Measurements from ENCODE around the gene ACOX1.

Gene ACOX1

DNA sequence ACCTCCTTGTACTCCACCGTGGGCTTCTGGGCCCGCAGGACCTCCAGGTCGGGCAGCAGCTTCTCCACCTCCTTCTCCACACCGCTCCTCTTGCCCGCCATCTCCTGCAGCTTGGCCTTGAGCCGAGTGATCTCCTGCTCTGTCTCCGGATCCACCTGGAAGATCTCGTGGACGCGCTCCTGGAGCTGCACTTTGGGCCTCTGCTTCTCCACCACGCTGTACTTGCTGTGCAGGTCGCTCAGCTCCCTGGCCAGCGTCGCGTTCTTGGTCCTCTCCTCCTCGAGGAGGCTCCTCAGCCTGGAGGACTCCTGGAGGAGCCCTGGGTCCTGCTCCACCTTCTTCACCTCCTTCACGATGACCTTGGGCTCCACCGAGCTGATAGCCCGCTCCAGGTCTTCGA, 30.5 kb upstream of the ACOX1 start:
- Histone ChIP-seq H3K4me3 (no peak overlapping the region), H3K27ac (no peak overlapping the region)

DNA sequence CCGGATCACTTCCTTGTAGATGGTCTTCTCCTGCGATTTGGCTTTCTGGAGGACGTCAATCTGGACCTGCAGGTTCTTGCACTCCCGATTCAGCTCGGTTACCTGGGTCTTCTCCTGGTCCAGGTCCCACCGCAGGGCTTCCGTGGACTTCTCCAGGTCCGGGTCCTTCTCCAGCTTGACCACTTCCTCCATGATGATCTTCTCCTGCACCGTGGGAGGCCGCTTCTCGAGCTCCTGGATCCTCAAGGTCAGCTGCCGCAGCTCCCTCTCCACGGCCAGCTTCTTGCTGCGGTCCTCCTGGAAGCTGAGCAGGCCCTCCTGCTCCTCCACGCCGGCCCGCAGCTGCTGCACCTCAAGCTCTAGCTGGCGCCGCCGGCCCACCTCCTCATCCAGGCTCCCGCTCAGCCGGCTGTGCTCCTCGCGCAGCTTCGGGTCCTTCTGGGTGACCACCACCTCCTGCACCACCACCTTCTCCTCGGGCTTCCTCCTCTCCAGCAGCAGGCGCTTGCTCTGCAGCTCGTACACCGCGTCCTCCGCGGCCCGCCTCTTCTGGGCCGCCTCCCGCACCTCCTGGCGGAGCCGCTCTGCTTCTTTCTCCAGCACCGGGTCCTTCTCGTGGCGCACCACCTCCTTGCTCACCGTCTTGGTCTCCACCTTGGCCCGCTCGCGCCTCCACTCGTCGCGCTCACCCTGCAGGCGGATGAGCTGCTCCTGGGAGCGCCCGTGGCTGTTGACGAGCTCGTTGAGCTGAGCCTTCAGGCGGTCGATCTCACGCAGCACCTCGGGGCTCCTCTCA, 29.9 kb upstream of the ACOX1 start:
- H3K27ac ChIP-seq: no peak overlapping the region

DNA sequence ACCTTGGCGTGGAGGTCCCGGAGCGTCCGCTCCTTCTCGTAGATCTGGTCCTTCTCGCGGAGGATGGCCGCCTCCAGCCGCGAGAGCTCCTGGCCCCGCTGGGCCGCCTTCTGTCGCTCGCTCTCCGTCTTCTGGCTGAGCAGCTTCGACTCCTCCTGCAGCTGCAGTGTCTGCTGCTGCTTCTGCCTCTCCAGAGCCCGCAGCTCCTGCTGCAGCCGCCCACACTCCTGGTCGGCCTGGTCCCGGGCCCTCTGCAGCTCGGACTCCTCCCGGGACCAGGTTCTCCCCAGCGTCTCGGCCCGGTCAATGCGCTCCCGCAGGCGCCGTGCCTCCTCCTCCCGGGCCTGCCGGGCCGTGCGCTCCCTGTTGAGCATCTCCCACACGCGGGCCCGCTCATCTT, 29.2 kb upstream of the ACOX1 start:
- H3K27ac ChIP-seq: no peak overlapping the region

More for the DNA sequence above, 29.9 kb upstream of the ACOX1 start:
- no peak overlapping the region for H3K4me3 ChIP-seq

DNA sequence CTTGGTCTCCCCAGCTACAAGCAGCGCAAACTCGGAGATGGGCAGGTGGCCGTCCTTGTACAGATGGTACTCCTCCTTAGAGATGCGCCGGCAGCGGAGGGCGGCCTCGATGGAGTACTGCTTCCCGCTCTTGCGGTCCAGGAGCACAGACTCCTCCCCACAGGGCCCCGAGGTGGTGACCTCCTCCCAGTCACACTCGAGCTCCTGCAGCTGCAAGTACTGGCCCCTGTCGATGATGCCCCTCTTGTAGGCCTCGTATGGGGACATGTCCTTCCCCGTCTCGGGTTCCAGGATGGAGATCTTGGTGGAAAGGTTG, 28.8 kb upstream of the ACOX1 start:
- no peak overlapping the region for H3K27ac ChIP-seq
- no peak overlapping the region for H3K4me3 ChIP-seq

More for the DNA sequence above, 29.2 kb upstream of the ACOX1 start:
- no peak overlapping the region for H3K4me3 ChIP-seq

DNA sequence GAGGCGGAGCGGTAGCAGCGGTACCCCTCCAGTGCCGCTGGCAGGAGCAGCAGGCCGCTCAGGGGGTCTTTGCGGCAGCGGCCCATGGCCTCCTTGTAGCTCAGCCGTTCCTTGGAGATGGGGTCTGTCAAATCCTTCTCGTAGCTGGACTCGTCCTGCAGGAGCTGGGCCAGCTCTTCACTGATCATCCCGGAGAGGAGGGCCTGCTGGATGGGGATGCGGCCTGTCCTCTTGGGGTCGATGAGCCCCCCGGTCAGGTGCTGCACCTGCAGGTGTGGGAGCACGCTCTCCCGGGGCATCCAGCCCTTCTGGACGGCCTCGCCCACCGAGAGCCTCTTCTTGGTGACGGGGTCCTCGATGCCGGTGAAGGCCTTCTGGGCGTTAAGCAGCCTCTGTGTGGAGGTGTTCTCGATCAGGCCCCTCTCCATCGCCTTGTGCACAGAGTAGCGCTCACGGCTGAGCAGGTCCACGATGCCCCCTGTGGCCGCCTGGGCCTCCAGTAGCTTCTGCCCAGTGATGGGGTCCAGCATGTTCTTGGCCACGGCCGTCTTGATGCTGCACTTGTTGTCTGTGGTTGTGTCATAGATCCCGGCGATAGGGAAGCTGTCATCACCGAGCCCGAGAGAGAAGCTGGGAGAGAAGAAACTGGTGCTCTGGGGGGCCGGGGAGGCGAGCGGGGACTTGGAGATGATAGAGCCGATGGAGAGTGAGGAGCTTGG, 28.3 kb upstream of the ACOX1 start:
- H3K27ac ChIP-seq: no peak overlapping the region
- H3K4me3 ChIP-seq: no peak overlapping the region

DNA sequence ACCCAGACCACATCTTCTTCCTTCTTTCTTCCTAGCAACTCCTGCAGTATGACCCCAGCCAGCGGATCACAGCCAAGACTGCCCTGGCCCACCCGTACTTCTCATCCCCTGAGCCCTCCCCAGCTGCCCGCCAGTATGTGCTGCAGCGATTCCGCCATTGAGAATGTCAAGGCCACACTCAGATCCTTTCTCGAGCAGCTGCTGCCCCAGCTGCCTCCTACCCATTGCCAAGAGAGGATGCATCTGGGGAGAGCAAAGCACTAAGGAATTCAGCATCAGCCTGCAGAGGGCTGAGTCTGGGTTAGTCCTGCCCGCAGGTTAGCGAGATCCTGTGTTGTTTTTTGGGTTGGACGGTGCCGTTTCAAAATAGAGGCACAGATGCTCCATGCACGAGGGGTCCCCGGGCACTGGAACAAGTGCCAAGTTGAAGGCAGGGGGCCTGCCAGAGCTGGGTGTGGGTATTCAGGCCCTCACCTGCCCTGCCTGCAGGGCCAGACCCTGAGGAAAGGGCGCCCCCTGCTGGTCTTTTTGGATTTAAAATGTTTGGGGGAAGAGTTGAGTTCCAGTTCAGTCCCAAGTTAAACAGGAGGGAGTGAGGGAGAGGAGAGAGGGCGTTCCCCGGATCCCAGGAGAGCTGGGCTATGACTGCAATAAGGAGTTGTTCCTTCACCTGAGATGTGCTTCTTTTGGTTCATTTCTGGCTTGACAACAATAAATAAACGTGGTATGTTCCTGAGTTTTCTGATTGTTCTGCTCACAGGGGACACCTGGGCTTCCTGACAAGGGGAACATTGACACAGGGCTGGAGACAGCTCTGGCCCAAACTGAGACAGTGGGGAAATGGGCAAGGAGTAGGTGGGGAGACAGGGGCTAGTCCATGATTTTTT, 26.5 kb upstream of the ACOX1 start:
- Histone ChIP-seq H3K27ac (peak overlapping the region in 8 of 21 experiments; percentile 1 to 69 (median 14)), H3K4me3 (no peak overlapping the region)

DNA sequence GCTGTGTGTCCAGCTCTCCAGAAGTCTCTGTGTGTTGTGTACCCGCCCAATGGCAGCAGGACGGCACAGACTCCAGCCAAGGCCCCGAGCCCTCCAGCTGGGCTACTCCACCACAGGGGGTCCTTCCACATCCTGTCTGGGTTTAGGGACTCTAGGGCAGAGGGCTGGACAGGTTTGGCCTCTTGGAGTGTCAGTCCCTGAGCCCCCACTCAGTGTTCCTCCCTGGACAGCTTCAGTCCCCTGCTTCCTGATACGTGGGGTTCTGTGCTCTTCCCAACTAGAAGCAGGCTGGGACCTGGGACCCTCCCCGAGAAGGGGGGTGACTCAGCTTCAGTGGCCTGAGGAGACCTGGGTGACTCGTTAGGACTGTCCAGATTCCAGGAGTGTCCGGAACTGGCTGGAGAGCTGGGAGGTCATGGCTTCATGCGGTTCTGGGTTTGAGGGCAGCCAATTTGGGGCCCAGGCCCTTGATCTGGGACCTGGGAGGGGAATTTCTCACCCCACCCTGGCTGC, 25.8 kb upstream of the ACOX1 start:
- peak overlapping the region in 7 of 21 experiments; percentile 1 to 69 (median 22) for H3K27ac ChIP-seq

DNA sequence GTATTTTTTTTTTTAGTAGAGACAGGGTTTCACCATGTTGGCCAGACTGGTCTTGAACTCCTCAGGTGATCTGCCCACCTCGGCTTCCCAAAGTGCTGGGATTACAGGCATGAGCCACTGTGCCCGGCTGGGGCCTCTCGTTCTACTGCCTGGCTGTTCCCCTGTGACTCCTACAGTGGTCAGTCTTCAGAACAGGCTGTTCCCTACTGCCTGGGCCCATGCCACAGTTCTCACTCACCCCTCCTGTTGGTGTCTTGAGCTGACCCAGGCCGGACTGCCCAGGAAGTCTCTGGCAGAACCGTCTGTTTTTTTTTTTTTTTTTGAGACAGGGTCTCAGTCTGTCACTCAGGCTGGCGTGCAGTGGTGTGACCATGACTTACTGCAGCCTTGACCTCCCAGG, 24.9 kb upstream of the ACOX1 start:
- Histone ChIP-seq H3K4me3 (no peak overlapping the region), H3K27ac (peak overlapping the region in 1 of 21 experiments; percentile 31)

More for the DNA sequence above, 25.8 kb upstream of the ACOX1 start:
- no peak overlapping the region for H3K4me3 ChIP-seq

DNA sequence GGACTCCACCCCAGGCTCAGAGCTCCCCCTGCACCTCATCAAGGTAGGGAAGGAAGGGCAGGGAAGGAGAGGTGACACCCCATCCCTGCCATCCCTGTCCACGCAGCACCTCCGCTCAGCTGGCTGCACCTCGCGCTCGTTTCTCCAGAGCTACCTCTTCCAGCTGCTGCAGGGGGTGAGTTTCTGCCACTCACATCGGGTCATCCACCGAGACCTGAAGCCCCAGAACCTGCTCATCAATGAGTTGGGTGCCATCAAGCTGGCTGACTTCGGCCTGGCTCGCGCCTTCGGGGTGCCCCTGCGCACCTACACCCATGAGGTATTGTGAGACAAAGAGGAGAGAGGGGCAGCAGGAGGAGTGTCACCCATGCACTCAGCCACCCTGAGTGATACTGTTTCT, 23.1 kb upstream of the ACOX1 start:
- H3K27ac ChIP-seq: peak overlapping the region in 1 of 21 experiments; percentile 38

DNA sequence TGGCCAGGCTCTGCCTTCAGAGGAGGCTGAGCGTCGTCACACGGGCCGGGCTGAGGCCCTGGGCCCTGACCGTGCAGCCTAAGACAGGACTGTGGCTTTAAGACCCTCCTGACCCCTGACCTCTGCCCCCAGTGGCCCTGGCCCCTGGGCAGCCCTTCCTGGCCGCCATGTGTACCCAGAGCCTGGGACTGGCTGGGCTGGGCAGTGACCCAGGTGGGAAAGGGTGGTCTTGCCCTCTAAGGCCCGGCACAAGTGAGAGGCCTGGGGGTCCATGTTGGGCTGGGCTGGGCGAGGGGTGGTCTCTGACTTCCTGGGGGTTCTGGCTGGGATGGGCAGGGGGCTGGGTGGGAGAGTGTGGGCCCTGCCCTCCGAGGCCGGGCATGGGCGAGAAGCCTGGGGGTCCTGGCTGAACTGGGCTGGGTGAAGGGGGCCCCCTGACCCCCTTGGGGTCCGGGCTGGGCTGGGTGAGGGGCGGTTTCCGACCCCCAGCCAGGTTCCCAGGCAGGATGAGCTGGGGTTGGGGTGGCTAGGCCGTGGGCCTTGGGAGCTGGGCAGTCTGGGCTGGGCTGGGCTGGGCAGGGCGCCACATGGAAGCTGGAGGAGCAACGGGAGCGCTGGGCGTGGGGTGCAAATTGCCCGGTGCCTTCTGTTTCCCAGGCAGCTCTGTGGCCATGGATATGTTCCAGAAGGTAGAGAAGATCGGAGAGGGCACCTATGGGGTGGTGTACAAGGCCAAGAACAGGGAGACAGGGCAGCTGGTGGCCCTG, 22.0 kb upstream of the ACOX1 start, which contains the start of gene CDK3:
TSS of gene CDK3 (plus strand) at position 101 of the 767 bp plus-strand sequence. CDS start at position 672, 571 bp downstream.
- peak within 1 kb of the TSS in 14 of 21 experiments; percentile 7 to 79 (median 40) for H3K27ac ChIP-seq
- H3K4me3 ChIP-seq: no peak within 1 kb of the TSS

More for the DNA sequence above, 23.1 kb upstream of the ACOX1 start:
- H3K4me3 ChIP-seq: no peak overlapping the region

DNA sequence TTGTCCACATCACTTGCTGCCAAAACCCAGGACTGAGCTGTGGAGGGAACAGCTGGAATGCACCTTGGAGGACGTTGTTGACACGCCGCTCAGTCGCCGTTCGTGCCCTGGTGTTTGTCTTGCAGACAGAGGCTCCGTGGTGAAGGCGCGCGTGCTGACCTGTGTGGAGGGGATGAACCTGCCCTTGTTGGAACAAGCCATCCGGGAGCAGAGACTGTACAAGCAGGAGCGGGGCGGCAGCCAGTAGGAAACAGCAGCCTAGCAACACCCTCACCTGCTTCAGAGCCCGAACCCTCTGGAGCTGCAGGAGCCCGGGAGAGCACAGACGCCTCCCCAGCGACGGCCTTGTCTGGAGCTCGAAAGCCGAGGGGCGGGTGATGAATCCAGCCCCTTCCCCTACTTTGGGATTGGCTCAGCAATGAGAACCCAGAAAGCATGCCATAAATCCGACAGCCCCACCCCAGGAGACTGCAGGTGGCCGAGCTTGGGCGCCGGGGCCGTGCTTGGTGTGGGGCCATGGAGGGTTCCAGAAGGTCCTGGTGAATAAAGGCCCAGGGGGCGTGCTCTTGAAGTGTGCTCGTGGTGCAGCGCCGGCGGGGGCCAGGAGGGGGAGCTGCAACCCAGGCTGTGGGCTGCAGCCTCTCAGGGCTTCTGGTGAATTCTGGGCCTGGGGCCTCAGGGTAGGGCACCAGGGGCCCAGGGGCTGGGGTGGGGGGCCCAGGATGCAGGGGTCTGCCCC, 21.2 kb upstream of the ACOX1 start:
- Histone ChIP-seq H3K27ac (peak overlapping the region in 12 of 21 experiments; percentile 7 to 79 (median 35)), H3K4me3 (no peak overlapping the region)

DNA sequence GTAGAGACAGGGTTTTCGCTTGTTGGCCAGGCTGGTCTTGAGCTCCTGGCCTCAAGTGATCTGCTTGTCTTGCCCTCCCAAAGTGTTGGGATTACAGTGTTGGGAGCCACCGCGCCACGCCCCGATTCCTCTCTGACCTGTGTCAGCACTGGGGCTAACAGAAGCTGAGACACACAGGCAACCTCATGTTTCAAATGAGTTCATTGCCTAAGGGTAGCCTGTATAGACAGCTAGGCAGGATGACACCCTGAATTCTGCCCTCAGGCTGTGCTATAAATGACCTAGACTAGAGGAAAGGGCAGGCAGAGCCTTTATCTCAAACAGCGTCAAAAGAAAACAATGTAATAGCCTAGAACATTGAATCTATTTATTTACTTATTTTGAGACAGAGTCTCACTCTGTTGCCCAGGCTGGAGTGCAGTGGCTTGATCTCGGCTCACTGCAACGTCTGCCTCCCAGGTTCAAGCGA, 19.4 kb upstream of the ACOX1 start:
- no peak overlapping the region for H3K4me3 ChIP-seq
- peak overlapping the region in 15 of 21 experiments; percentile 66 to 93 (median 80) for H3K27ac ChIP-seq

DNA sequence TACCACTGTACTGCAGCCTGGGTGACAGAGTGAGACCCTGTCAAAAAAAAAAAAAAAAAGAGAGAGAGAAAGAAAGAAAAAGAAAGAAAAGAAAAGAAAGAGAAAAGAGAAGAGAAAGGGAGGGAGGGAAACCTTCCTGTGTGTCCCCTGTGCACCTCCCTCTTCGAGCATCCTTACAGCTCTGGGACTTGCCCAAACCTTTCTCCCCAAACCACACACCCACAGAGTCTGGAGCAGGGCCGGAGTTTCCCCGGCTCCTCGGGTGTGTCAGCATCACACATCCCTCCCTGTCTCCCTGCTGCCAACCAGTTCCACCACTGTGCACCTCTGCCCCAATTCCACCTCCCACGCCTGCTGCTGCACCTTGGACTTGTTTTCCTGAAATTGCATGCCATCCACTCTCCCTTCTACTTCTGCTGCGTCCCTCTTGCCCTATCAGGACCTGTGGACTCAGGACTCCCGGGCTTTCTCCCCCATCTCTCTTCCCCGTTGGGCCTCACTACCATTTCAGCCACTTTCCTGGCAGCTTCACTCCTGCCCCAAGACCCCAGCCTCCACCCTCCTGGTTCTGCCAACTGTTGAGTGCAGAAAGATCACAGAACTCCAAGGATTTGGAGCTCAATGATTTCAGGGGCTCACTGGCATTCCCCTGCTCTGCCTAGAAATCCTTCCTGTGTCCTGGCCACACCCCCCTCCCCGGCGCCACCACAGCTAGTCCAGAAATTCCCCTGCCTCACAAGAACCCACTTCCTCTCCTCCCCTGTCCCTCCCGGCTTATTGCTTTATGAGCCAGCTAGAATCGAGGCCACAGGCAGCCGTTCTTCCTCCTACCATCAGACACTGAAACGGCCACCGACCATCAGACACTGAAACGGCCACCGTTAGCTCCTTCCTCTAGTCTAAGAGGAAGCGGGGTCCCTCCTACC, 18.0 kb upstream of the ACOX1 start:
- H3K27ac ChIP-seq: peak overlapping the region in 20 of 21 experiments; percentile 64 to 93 (median 80)
- no peak overlapping the region for H3K4me3 ChIP-seq

DNA sequence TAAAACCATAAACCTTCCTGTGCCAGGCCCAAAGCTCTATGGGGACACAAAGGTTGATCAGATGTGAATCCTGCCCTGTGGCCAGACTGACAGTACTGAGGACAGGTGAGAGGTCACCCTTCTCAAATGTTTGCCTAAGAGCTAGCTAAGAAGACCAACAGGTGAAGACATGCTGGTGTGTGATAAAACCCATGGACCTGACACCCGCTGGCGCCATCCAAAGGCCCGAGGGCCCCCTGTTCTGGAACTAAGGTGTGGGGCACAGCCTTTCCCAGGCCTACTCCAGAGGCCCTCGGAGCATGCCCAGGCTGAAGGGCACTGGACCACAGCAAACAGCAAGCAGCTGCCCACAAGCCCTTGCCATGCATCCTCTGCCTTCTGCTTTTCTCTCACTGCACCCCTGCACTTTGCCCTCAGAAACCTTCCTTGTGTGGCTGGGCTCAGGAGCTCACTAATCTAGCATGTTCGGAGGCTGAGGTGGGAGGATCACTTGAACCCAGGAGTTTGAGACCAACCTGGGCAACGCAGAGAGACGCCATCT, 16.5 kb upstream of the ACOX1 start:
- peak overlapping the region in 9 of 21 experiments; percentile 44 to 91 (median 63) for H3K27ac ChIP-seq
- no peak overlapping the region for H3K4me3 ChIP-seq

DNA sequence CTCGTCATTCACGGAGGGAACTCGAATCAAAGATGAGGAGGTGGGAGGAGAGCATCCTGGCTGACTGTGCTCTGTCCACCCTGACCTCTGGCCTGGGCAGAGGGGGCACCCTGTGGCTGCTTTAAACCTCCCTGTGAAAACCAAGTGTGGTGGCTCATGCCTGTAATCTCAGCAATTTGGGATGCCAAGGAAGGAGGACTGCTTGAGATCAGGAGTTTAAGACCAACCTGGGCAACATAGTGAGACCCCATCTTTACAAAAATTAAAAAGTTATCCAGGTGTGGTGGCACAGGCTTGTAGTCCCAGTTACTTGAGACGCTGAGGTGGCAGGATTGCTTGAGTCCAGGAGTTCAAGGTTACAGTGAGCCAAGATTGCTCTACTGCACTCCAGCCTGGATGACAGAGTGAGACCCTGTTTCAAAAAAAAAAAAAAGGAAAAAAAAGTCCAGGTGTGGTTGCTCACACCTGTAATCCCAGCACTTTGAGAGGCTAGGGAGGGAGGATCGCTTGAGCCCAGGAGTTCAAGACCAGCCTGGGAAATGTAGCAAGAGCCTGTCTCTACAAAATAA, 15.9 kb upstream of the ACOX1 start:
- peak overlapping the region in 4 of 21 experiments; percentile 54 to 91 (median 76) for H3K27ac ChIP-seq
- H3K4me3 ChIP-seq: no peak overlapping the region

DNA sequence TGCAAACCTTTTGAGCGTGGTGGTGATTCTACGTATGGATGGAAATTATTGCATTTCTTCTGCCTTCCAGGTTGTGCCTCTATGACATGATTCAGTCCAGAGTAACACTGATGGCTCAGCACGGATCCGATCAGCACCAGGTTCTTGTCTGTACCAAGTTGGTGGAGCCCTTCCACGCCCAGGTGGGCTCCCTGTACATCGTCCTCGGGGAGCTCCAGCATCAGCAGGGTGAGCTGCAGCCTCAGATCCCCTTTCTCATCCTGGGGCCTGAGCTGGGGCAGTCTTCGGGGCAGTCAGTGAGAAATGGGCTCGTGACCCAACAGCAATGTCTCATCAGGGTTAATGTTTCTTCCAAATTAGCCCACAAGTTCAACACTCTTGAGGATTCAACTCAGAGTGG, 12.4 kb upstream of the ACOX1 start:
- H3K4me3 ChIP-seq: no peak overlapping the region
- H3K27ac ChIP-seq: no peak overlapping the region

Measured in skin epidermis (tissue), 12 donors.